NCI-H128 (cell line): Measurements from ENCODE around the gene CCL22.
"Not testable (repeated sequence)": the region's sequence is repeated elsewhere in the genome, so short reads cannot be mapped to it uniquely, and the experiment has no call there.

ENCODE experiments used
- DNase-seq: peaks from one replicate; lab custom pipeline; 2025; ENCODE audit not compliant: unreplicated experiment; lab: John Stamatoyannopoulos, UW

The CCL22 gene

GRCh38 chr16:57374067-57374534, 15.5 kb downstream of the CCL22 start:
- no peak for DNase-seq

- not testable (repeated sequence) for DNase-seq
These were observed 16.4 kb downstream of the CCL22 start for GRCh38 chr16:57374925-57375465.

- no peak for DNase-seq
These were observed 17.8 kb downstream of the CCL22 start for GRCh38 chr16:57376313-57376818.

GRCh38 chr16:57377080-57377841, 18.7 kb downstream of the CCL22 start:
- DNase-seq = no peak

GRCh38 chr16:57379579-57379978, 21.0 kb downstream of the CCL22 start:
- DNase-seq = no peak

- DNase-seq = no peak
These were observed 22.3 kb downstream of the CCL22 start for GRCh38 chr16:57380671-57381462.

GRCh38 chr16:57381791-57382534, 23.4 kb downstream of the CCL22 start:
- no peak for DNase-seq

GRCh38 chr16:57382535-57383275, 24.1 kb downstream of the CCL22 start:
- DNase-seq = no peak

- DNase-seq = no peak
These were observed 25.0 kb downstream of the CCL22 start for GRCh38 chr16:57383276-57384247.

- DNase-seq = no peak
These were observed 25.9 kb downstream of the CCL22 start for GRCh38 chr16:57384248-57385070.

- no peak for DNase-seq
These were observed 26.5 kb downstream of the CCL22 start for GRCh38 chr16:57385083-57385482.

GRCh38 chr16:57386381-57386951, 27.9 kb downstream of the CCL22 start:
- DNase-seq = no peak

GRCh38 chr16:57387598-57388354, 29.2 kb downstream of the CCL22 start:
- no peak for DNase-seq

- no peak for DNase-seq
These were observed 29.9 kb downstream of the CCL22 start for GRCh38 chr16:57388359-57389086.

- DNase-seq = no peak
These were observed 30.5 kb downstream of the CCL22 start for GRCh38 chr16:57389087-57389468.

GRCh38 chr16:57390636-57391295, 32.2 kb downstream of the CCL22 start:
- no peak for DNase-seq
